Mesothelial cell of epicardium (in vitro differentiated cells): Measurements from ENCODE around the gene TBCE. TPM values are rescaled to one million over a fixed set of nuclear protein-coding genes. Genes with fewer than 3 reads are reported as not detected.
A peak's percentile ranks its signal among the peaks of the same experiment; 100 is the strongest.

Experiments
- DNase-seq, 2 experiments: peaks; one replicate each; pipeline ENCODE4 v3.0.0; 2021; ENCODE audit warnings: low spot score in 2 of 2; ENCODE audit not compliant: unreplicated experiment in 2 of 2
- H3K27ac Mint-ChIP-seq: 2 replicates; pipeline ENCODE4 v1.8.0; 2021; ENCODE audit warnings: mixed read lengths
- H3K27me3 Mint-ChIP-seq: 2 replicates; pipeline ENCODE4 v1.8.0; 2021; ENCODE audit warnings: low read depth, mixed read lengths
- H3K36me3 Mint-ChIP-seq: 2 replicates; pipeline ENCODE4 v1.8.0; 2021; ENCODE audit warnings: mixed read lengths
- H3K4me1 Mint-ChIP-seq: 2 replicates; pipeline ENCODE4 v1.8.0; 2021; ENCODE audit warnings: mixed read lengths
- H3K4me3 Mint-ChIP-seq: 2 replicates; pipeline ENCODE4 v1.8.0; 2021; ENCODE audit warnings: mild to moderate bottlenecking, moderate library complexity, mixed read lengths
- H3K9me3 Mint-ChIP-seq: 2 replicates; pipeline ENCODE4 v1.8.0; 2021; ENCODE audit warnings: mixed read lengths
- total RNA-seq: library from RNA; stranded (reverse); gene quantifications from 3 replicates; pipeline ENCODE4 v1.2.1, GENCODE V29; 2021
- TF ChIP-seq, protein P1 (sequence below): fragments of 200-600 bp; sonication (generic); IDR thresholded peaks from one replicate; pipeline ENCODE4 v1.5.0; 2021; ENCODE audit warnings: antibody characterized with exemption; ENCODE audit not compliant: unreplicated experiment

Gene TBCE
- total RNA-seq, 1 donor from 2014 or later: 29.5 TPM

DNA sequence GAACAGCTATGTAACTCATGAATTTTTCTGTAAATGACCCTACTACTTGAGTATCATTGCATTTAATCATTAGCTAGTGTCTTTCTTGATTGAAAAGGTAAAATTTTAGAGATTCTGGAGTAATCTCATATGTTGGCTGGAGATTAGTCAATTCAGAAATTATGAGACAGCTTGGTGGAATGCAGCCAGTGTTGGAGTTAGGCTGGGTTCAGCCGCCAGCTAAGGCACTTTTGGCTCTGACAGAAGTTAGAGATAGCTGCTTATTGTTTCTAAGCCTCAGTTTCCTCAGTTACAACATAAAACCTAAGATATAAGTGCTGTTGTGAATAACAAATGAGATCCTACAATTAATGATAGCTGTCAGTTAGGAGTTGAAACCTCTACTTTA is 49.4 kb downstream of the TBCE start:
- no peak overlapping the region for H3K27ac Mint-ChIP-seq
- peaks cover 4% of the 10 kb centered on the region for H3K36me3 Mint-ChIP-seq
- peaks cover 10% of the 10 kb centered on the region for H3K4me1 Mint-ChIP-seq
- H3K4me3 Mint-ChIP-seq: no peak overlapping the region
- H3K27me3 Mint-ChIP-seq: no peaks in the 10 kb centered on the region
- H3K9me3 Mint-ChIP-seq: no peaks in the 10 kb centered on the region
- no peak for DNase-seq
- TF ChIP-seq, protein P1, sequence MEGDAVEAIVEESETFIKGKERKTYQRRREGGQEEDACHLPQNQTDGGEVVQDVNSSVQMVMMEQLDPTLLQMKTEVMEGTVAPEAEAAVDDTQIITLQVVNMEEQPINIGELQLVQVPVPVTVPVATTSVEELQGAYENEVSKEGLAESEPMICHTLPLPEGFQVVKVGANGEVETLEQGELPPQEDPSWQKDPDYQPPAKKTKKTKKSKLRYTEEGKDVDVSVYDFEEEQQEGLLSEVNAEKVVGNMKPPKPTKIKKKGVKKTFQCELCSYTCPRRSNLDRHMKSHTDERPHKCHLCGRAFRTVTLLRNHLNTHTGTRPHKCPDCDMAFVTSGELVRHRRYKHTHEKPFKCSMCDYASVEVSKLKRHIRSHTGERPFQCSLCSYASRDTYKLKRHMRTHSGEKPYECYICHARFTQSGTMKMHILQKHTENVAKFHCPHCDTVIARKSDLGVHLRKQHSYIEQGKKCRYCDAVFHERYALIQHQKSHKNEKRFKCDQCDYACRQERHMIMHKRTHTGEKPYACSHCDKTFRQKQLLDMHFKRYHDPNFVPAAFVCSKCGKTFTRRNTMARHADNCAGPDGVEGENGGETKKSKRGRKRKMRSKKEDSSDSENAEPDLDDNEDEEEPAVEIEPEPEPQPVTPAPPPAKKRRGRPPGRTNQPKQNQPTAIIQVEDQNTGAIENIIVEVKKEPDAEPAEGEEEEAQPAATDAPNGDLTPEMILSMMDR: no peak

DNA sequence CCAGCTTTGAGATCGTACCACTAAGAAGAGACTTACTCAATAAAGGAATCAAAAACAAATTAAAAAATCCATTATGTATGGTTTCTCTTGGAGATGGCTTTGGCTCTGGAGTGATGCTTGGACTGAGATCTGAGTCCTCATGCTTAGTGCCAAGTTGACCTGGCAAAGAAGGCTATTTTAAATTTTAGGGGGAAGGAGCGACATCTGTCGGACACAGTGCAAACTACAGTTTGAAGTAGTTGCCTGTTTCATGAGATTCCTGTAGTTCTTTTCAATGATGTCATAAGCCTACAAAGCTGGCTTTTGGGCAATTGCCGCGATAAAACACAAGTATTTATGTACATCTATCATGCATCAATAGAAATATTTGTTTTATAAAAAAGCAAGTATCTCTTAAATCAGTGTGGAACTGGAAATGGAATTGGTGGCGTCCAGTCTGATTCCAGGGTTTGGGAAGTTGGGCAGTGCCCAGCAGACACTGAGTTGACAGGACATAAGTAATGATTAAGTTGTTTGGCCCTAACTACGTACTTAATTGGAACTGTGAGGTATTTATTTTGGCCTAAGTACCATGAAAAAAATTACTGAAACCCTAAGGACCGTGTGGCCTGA is 50.0 kb downstream of the TBCE start:
- Mint-ChIP-seq H3K4me1 (peaks cover 10% of the 10 kb centered on the region), H3K4me3 (no peak overlapping the region), H3K36me3 (peaks cover 5% of the 10 kb centered on the region), H3K27me3 (no peaks in the 10 kb centered on the region), H3K27ac (peak overlapping the region; percentile 25), H3K9me3 (no peaks in the 10 kb centered on the region)
- peak in 1 of 2 experiments; percentile 71 for DNase-seq
- TF ChIP-seq, protein P1: peak; percentile 83

DNA sequence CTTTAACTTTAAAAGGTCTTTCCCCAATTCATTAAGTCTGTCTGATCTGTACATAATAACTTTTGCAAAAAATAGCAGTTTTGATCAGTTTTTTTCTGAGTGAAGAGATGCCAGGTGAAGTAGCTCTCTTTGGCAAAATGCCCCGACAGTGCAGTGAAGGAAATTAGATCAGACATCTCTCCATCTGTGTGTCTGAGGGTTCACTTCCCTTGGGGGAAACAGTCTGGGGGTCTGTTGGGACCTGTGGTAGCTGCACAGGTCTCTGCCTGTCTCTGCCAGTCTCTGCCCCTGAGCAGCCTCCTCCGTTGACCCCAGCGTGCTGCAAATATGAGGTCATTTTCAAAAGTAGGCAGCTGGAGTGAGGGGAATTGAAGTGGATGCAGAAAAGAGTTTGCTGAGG is 54.5 kb downstream of the TBCE start:
- Mint-ChIP-seq H3K27me3 (no peaks in the 10 kb centered on the region), H3K9me3 (no peaks in the 10 kb centered on the region), H3K4me3 (no peak overlapping the region), H3K27ac (peak overlapping the region; percentile 43), H3K36me3 (peaks cover 2% of the 10 kb centered on the region), H3K4me1 (peaks cover 11% of the 10 kb centered on the region)
- TF ChIP-seq, protein P1: no peak
- DNase-seq: no peak

DNA sequence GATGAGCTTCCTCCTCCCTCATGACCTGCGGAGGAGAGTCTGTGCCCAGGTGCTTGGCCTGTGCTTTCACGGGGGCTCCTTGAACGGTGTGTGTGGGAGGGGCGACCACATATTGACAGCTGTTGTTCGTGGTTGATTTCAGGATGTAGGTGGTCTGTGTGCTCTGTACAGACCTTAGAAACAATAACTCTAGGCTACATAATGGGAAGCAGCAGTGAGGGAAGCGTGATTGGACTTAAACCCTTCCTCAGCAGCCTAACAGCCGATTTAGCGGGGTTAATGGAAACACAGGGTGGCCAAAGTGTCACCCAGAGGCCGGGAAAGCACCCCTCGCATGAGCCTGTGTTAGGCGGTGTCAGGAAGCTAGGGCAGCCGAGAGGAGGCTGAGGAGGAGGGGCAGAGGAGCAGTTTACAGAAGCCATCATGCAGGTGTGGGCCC is 56.0 kb downstream of the TBCE start:
- Mint-ChIP-seq H3K4me3 (no peak overlapping the region), H3K27ac (no peak overlapping the region)

DNA sequence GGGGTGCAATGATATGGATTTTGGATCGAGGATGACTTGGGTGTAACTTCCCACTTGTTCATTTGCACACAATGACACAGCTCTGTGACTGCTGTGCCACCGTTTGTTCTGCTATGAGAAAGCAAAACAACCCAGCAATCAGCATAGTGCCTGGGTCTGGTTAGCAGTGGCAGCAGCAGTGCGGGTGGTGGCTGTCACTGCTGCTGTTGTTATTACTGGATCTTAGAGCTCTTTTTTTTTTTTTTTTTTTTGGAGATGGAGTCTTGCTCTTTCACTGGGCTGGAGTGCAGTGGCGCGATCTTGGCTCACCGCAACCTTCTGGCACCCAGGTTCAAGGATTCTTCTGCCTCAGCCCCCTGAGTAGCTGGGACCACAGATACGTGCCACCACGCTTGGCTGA is 56.9 kb downstream of the TBCE start:
- Mint-ChIP-seq H3K36me3 (peaks cover 4% of the 10 kb centered on the region), H3K27me3 (no peaks in the 10 kb centered on the region), H3K4me1 (peaks cover 6% of the 10 kb centered on the region), H3K9me3 (no peaks in the 10 kb centered on the region), H3K27ac (no peak overlapping the region), H3K4me3 (no peak overlapping the region)
- DNase-seq: no peak
- TF ChIP-seq, protein P1: no peak

More for the DNA sequence above, 56.0 kb downstream of the TBCE start:
- TF ChIP-seq, protein P1: no peak
- no peak for DNase-seq
- Mint-ChIP-seq H3K9me3 (no peaks in the 10 kb centered on the region), H3K27me3 (no peaks in the 10 kb centered on the region), H3K36me3 (peaks cover 2% of the 10 kb centered on the region), H3K4me1 (peaks cover 6% of the 10 kb centered on the region)
